ENCODE data around the gene LILRB3. TPM values are rescaled to one million over a fixed set of nuclear protein-coding genes. Genes with fewer than 3 reads are reported as not detected.

The LILRB3 gene
- total and polyA plus RNA-seq, 7 experiments from 2014 or later: 0.40 to 76.4 (median 2.1) TPM; not detected in 1

DNA sequence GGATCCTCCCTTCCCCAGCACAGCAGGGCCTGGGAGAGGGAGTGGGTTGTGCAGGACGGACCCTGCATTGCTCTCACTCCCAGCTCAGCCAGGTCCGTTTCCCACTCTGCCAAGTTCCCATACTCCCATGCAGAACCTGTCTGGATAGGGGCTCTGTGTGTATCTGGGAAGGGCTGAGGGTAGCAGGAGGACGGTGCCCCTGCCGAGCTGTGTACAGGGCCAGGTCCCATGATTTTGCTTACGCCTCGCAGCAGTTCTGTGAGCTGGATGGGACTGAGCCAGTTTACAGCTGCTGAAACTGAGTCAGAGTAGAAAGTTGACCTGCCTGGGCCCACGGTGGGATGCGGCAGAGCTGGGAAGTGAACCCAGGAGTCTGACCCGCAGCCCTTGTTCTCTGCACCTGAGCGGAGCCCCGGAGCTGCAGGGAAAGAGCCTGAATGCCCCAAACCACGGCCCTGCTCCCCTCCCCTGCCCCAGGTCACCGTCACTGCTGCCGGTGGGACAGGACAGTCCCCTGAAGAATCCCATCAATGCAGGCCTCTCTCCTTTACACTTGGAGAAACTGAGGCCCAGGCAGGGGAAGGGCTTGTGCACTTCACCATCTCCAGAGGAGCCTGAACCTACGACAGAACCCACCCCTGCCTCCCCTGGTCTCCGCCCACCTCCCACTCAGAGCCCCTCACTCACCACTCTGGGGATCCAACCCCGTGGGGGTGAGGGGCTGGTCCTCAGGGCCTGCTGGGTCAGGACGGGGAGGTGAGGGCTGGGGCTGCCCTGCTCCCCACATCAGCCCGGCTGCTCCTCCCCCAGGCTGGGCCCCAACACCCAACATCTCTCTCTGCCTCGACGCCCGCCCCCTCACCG lies 30.8 kb upstream of the LILRB3 start:
- H3K4me3 ChIP-seq (ENCODE audit: low read length): no peak overlapping the region
- no peaks in the 10 kb centered on the region for H3K4me1 ChIP-seq (ENCODE audit: control insufficient read depth in 2 of 2, insufficient read depth in 2 of 2, low read length in 2 of 2)
- ATAC-seq (no peak), DNase-seq (no peak)
- Mint-ChIP-seq H3K36me3 (no peaks in the 10 kb centered on the region), H3K9me3 (no peaks in the 10 kb centered on the region), H3K4me1 (peaks cover 0 to 3% (median 0%) of the 10 kb centered on the region in 7 donors), H3K4me3 (no peak overlapping the region), H3K27me3 (peaks cover 0 to 11% (median 3%) of the 10 kb centered on the region in 5 donors), H3K27ac (no peak overlapping the region)
- ChIA-PET CTCF (interaction anchor here (1.0 kb wide), 1 partner anchor 12 kb away, joined by 3 read pairs; no protein-coding TSS in a partner anchor), POLR2A (no interaction called here)
- no peak overlapping the region for H3K27ac ChIP-seq (ENCODE audit: low read depth, low read length)
- H3K36me3 ChIP-seq (ENCODE audit: control insufficient read depth in 2 of 3, insufficient read depth in 3 of 3, low read length in 3 of 3): no peaks in the 10 kb centered on the region
- intact Hi-C loops (cut with micrococcal nuclease): no loop called here
- no peaks in the 10 kb centered on the region for H3K9me3 ChIP-seq (ENCODE audit: control insufficient read depth in 2 of 3, low read length in 3 of 3)
- no peaks in the 10 kb centered on the region for H3K27me3 ChIP-seq (ENCODE audit: control insufficient read depth in 2 of 2, insufficient read depth in 2 of 2, low read length in 2 of 2)

DNA sequence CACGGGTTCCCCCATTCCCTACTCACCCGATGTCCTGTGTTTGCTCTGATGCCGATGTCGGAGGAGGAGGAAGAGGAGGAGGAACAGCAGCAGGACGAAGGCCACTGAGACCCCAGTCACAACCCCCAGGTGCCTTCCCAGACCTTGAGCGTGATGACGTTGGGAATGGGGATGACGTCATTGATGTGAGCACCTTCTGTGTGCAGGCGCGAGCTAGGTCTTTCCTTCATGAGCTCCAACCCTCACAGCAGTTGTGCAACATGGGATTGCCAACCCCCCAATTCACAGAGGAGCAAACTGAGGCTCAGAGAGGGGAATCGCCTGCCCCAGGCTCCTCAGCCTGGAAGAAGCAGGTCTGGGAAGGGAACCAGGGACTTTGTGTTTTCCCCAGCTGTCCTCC lies 30.0 kb upstream of the LILRB3 start:
- H3K27ac Mint-ChIP-seq: no peak overlapping the region
- H3K27me3 ChIP-seq (ENCODE audit: control insufficient read depth in 2 of 2, insufficient read depth in 2 of 2, low read length in 2 of 2): no peaks in the 10 kb centered on the region
- H3K4me1 ChIP-seq (ENCODE audit: control insufficient read depth in 2 of 2, insufficient read depth in 2 of 2, low read length in 2 of 2): peaks cover 0 to 3% of the 10 kb centered on the region in 2 donors
- CTCF ChIA-PET: interaction anchor here (1.0 kb wide), 1 partner anchor 13 kb away, joined by 3 read pairs; no protein-coding TSS in a partner anchor
- ATAC-seq (no peak), DNase-seq (no peak)
- intact Hi-C loops (cut with micrococcal nuclease): no loop called here
- peaks cover 0 to 11% (median 3%) of the 10 kb centered on the region in 5 donors for H3K27me3 Mint-ChIP-seq
- H3K27ac ChIP-seq (ENCODE audit: low read depth, low read length): no peak overlapping the region
- POLR2A ChIA-PET: no interaction called here
- peaks cover 3 to 8% (median 6%) of the 10 kb centered on the region in 7 donors for H3K4me1 Mint-ChIP-seq
- H3K4me3 ChIP-seq (ENCODE audit: low read length): no peak overlapping the region
- H3K4me3 Mint-ChIP-seq: no peak overlapping the region
- H3K36me3 Mint-ChIP-seq: no peaks in the 10 kb centered on the region
- no peaks in the 10 kb centered on the region for H3K9me3 ChIP-seq (ENCODE audit: control insufficient read depth in 2 of 3, low read length in 3 of 3)
- H3K36me3 ChIP-seq (ENCODE audit: control insufficient read depth in 2 of 3, insufficient read depth in 3 of 3, low read length in 3 of 3): no peaks in the 10 kb centered on the region
- H3K9me3 Mint-ChIP-seq: no peaks in the 10 kb centered on the region

DNA sequence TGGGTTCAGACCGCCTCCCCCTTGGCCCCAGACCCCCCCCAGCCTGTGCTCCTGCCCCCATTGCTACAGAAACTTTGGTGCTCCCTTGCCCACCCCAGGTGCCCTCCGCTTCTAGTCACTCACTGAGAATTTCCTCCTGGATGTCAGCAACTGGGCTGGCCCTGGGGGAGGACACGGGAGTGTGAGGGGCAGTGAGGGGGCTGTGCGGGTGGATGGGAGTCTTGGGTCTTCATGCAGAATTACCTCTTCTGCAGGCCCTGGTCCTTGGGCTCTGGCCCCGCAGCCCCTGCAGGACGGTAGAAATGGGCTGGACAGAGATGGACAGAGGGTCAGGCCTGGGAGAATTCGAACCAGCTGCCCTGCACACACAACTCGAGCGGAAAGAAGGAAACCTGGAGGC lies 29.4 kb upstream of the LILRB3 start:
- no peak overlapping the region for H3K27ac Mint-ChIP-seq
- Histone ChIP-seq H3K9me3 (ENCODE audit: control insufficient read depth in 2 of 3, low read length in 3 of 3) (no peaks in the 10 kb centered on the region), H3K4me1 (ENCODE audit: control insufficient read depth in 2 of 2, insufficient read depth in 2 of 2, low read length in 2 of 2) (peaks cover 0 to 9% of the 10 kb centered on the region in 2 donors), H3K27me3 (ENCODE audit: control insufficient read depth in 2 of 2, insufficient read depth in 2 of 2, low read length in 2 of 2) (no peaks in the 10 kb centered on the region), H3K4me3 (ENCODE audit: low read length) (no peak overlapping the region), H3K36me3 (ENCODE audit: control insufficient read depth in 2 of 3, insufficient read depth in 3 of 3, low read length in 3 of 3) (no peaks in the 10 kb centered on the region), H3K27ac (ENCODE audit: low read depth, low read length) (no peak overlapping the region)
- no peaks in the 10 kb centered on the region for H3K36me3 Mint-ChIP-seq
- ATAC-seq (no peak), DNase-seq (no peak)
- H3K9me3 Mint-ChIP-seq: no peaks in the 10 kb centered on the region
- H3K4me1 Mint-ChIP-seq: peaks cover 7 to 12% (median 11%) of the 10 kb centered on the region in 7 donors
- peaks cover 0 to 11% (median 3%) of the 10 kb centered on the region in 5 donors for H3K27me3 Mint-ChIP-seq
- intact Hi-C loops (cut with micrococcal nuclease): no loop called here
- POLR2A ChIA-PET: no interaction called here
- no peak overlapping the region for H3K4me3 Mint-ChIP-seq
- CTCF ChIA-PET: interaction anchor here (1.0 kb wide), 1 partner anchor 14 kb away, joined by 3 read pairs; no protein-coding TSS in a partner anchor

DNA sequence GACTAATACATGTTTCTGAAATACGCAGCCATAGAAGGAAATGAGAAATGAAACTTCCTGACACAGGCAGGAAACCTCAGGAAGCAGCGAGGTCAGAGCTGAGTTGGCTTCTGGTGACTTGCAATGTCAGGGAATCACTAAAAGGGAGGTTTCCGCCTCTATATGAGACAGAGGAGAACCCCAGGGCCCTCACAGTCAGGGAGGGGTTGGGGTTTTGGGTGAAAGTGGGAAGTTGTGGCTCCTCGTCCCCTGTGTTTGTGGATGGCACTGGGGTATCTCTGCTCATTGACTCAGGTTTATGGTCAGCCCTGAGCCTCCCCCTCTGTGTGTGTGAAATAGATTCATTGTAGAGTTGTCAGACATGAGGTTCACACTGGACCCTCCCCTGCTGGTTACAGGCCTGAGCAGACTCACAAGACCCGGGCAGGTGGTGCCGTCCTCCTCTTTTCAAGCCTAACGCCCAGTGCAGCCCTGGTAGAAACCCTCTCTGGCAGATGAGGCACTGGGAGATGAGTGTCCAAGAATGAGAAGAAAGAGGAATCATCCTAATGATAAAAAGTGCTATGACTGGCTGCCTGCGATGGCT lies 25.3 kb upstream of the LILRB3 start:
- intact Hi-C loops (cut with micrococcal nuclease): no loop called here
- Histone ChIP-seq H3K36me3 (ENCODE audit: control insufficient read depth in 2 of 3, insufficient read depth in 3 of 3, low read length in 3 of 3) (no peaks in the 10 kb centered on the region), H3K27ac (ENCODE audit: low read depth, low read length) (no peak overlapping the region), H3K4me1 (ENCODE audit: control insufficient read depth in 2 of 2, insufficient read depth in 2 of 2, low read length in 2 of 2) (peaks cover 0 to 9% of the 10 kb centered on the region in 2 donors), H3K27me3 (ENCODE audit: control insufficient read depth in 2 of 2, insufficient read depth in 2 of 2, low read length in 2 of 2) (no peaks in the 10 kb centered on the region), H3K4me3 (ENCODE audit: low read length) (no peak overlapping the region), H3K9me3 (ENCODE audit: control insufficient read depth in 2 of 3, low read length in 3 of 3) (no peaks in the 10 kb centered on the region)
- DNase-seq: peak in 1 of 9 donors; percentile 10
- Mint-ChIP-seq H3K36me3 (no peaks in the 10 kb centered on the region), H3K27me3 (peaks cover 0 to 6% (median 0%) of the 10 kb centered on the region in 5 donors), H3K4me3 (peak overlapping the region in 8 of 10 donors; percentile 14 to 65 (median 47)), H3K4me1 (peaks cover 7 to 11% (median 10%) of the 10 kb centered on the region in 7 donors), H3K27ac (peak overlapping the region in 7 of 9 donors; percentile 1 to 55 (median 15)), H3K9me3 (no peaks in the 10 kb centered on the region)
- ATAC-seq: peak; percentile 91
- CTCF ChIA-PET: no interaction called here
- POLR2A ChIA-PET: no interaction called here

DNA sequence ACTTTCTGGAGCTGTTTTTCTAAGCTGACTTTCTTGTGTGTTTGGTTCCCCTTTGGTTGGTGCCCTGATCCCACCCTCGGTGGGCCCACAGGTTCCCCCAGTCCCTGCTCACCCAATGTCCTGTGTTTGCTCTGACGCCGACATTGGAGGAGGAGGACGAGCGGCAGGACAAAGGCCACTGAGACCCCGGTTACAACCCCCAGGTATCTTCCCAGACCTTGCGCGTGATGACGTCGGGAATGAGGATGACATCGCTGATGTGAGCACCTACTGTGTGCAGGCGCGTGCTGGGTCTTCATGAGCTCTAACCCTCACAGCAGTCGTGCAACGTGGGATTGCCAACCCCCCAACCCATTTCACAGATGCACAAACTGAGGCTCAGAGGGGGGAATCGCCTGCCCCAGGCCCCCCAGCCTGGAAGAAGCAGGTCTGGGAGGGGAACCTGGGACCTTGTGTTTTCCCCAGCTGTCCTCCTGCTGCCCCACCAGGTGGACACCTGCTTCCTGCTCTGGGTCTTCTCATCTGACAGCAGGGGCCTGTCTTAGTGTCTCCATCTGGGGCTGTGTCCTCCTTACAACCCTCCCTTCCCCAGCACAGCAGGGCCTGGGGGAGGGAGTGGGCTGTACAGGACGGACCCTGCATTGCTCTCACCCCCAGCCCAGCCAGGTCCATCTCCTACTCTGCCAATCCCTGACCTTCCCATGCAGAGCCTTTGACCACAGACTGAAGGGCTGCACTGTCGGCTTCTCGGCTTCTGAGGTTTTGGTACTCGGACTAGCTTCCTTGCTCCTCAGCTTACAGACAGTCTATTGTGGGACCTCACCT lies 24.5 kb upstream of the LILRB3 start:
- Mint-ChIP-seq H3K27me3 (peaks cover 0 to 6% (median 0%) of the 10 kb centered on the region in 5 donors), H3K36me3 (no peaks in the 10 kb centered on the region), H3K4me1 (peaks cover 7 to 12% (median 11%) of the 10 kb centered on the region in 7 donors), H3K4me3 (peak overlapping the region in 8 of 10 donors; percentile 0 to 65 (median 47)), H3K9me3 (no peaks in the 10 kb centered on the region), H3K27ac (peak overlapping the region in 6 of 9 donors; percentile 1 to 19 (median 10))
- H3K4me1 ChIP-seq (ENCODE audit: control insufficient read depth in 2 of 2, insufficient read depth in 2 of 2, low read length in 2 of 2): peaks cover 0 to 9% of the 10 kb centered on the region in 2 donors
- peak; percentile 1 for ATAC-seq
- H3K9me3 ChIP-seq (ENCODE audit: control insufficient read depth in 2 of 3, low read length in 3 of 3): no peaks in the 10 kb centered on the region
- ChIA-PET POLR2A (no interaction called here), CTCF (interaction anchor here (0.7 kb wide), 1 partner anchor 227 kb away, joined by 3 read pairs; no protein-coding TSS in a partner anchor)
- no peaks in the 10 kb centered on the region for H3K36me3 ChIP-seq (ENCODE audit: control insufficient read depth in 2 of 3, insufficient read depth in 3 of 3, low read length in 3 of 3)
- DNase-seq: no peak
- no peak overlapping the region for H3K27ac ChIP-seq (ENCODE audit: low read depth, low read length)
- H3K27me3 ChIP-seq (ENCODE audit: control insufficient read depth in 2 of 2, insufficient read depth in 2 of 2, low read length in 2 of 2): no peaks in the 10 kb centered on the region
- H3K4me3 ChIP-seq (ENCODE audit: low read length): no peak overlapping the region
- intact Hi-C loops (cut with micrococcal nuclease): no loop called here

DNA sequence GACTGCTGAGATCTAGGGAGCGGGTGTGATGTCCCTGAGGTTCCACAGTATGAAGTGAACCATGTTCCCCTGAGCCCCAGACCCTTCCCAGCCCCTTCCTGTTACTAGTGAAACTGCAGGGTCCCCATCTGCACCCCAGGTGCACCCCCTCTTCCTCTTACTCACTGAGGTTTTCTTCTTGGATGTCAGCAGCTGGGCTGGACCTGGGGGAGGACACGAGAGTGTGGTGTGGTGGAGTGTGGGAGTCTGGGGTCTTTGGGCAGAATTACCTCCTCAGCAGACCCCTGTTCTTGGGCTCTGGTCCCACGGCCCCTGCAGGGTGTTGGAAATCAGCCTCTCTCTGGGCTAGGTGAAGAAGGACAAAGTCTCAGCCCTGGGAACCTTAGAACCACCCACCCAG lies 23.1 kb upstream of the LILRB3 start:
- Histone ChIP-seq H3K27ac (ENCODE audit: low read depth, low read length) (no peak overlapping the region), H3K27me3 (ENCODE audit: control insufficient read depth in 2 of 2, insufficient read depth in 2 of 2, low read length in 2 of 2) (no peaks in the 10 kb centered on the region), H3K9me3 (ENCODE audit: control insufficient read depth in 2 of 3, low read length in 3 of 3) (no peaks in the 10 kb centered on the region), H3K4me1 (ENCODE audit: control insufficient read depth in 2 of 2, insufficient read depth in 2 of 2, low read length in 2 of 2) (peaks cover 0 to 9% of the 10 kb centered on the region in 2 donors), H3K36me3 (ENCODE audit: control insufficient read depth in 2 of 3, insufficient read depth in 3 of 3, low read length in 3 of 3) (no peaks in the 10 kb centered on the region), H3K4me3 (ENCODE audit: low read length) (no peak overlapping the region)
- no peaks in the 10 kb centered on the region for H3K36me3 Mint-ChIP-seq
- H3K4me3 Mint-ChIP-seq: no peak overlapping the region
- intact Hi-C loops (cut with micrococcal nuclease): loop anchor here in 1 of 2 donors (2.0 kb wide), 1 partner anchor 23 kb away; the partner anchor contains the start of gene LILRB3
- POLR2A ChIA-PET: no interaction called here
- ATAC-seq (no peak), DNase-seq (no peak)
- H3K4me1 Mint-ChIP-seq: peaks cover 7 to 12% (median 11%) of the 10 kb centered on the region in 7 donors
- peaks cover 0 to 6% (median 0%) of the 10 kb centered on the region in 5 donors for H3K27me3 Mint-ChIP-seq
- CTCF ChIA-PET: no interaction called here
- no peaks in the 10 kb centered on the region for H3K9me3 Mint-ChIP-seq
- no peak overlapping the region for H3K27ac Mint-ChIP-seq
